T-helper 2 cell treated with Interferon-gamma antibody and Interleukin-4, amounts not matched to agents 5 μg/mL and 100 μg/mL, for 36 hours (primary cell): ENCODE data around the gene SEMA6A.

Experiments used
- DNase-seq: peaks from one replicate; pipeline ENCODE4 v3.0.0; 2021; ENCODE audit warnings: low spot score
- H3K27ac Mint-ChIP-seq: one replicate; pipeline ENCODE4 v1.8.0; 2021; ENCODE audit warnings: mild to moderate bottlenecking, mixed read lengths
- H3K27me3 Mint-ChIP-seq: one replicate; pipeline ENCODE4 v1.8.0; 2021; ENCODE audit warnings: low read depth, mixed read lengths
- H3K36me3 Mint-ChIP-seq: one replicate; pipeline ENCODE4 v1.8.0; 2021; ENCODE audit warnings: low read depth, mixed read lengths
- H3K4me1 Mint-ChIP-seq: one replicate; pipeline ENCODE4 v1.8.0; 2021; ENCODE audit warnings: low read depth, mixed read lengths
- H3K4me3 Mint-ChIP-seq: one replicate; pipeline ENCODE4 v1.8.0; 2022; ENCODE audit warnings: mild to moderate bottlenecking, moderate library complexity, mixed read lengths
- H3K9me3 Mint-ChIP-seq: one replicate; pipeline ENCODE4 v1.8.0; 2021; ENCODE audit warnings: mixed read lengths

SEMA6A gene

GRCh38 chr5:116514421-116514970 is 60.1 kb downstream of the SEMA6A start:
- no peak overlapping the region for H3K27ac Mint-ChIP-seq
- H3K27me3 Mint-ChIP-seq: peaks cover under 1% of the 10 kb centered on the region
- DNase-seq: no peak
- no peaks in the 10 kb centered on the region for H3K9me3 Mint-ChIP-seq
- H3K4me3 Mint-ChIP-seq: no peak overlapping the region
- no peaks in the 10 kb centered on the region for H3K4me1 Mint-ChIP-seq
- no peaks in the 10 kb centered on the region for H3K36me3 Mint-ChIP-seq

GRCh38 chr5:116510517-116510916 is 64.1 kb downstream of the SEMA6A start:
- no peaks in the 10 kb centered on the region for H3K9me3 Mint-ChIP-seq
- DNase-seq: no peak
- H3K4me1 Mint-ChIP-seq: no peaks in the 10 kb centered on the region
- no peak overlapping the region for H3K27ac Mint-ChIP-seq
- no peaks in the 10 kb centered on the region for H3K36me3 Mint-ChIP-seq
- H3K27me3 Mint-ChIP-seq: peaks cover 2% of the 10 kb centered on the region
- H3K4me3 Mint-ChIP-seq: no peak overlapping the region

- peaks cover 2% of the 10 kb centered on the region for H3K27me3 Mint-ChIP-seq
- no peak for DNase-seq
- no peak overlapping the region for H3K4me3 Mint-ChIP-seq
- no peaks in the 10 kb centered on the region for H3K36me3 Mint-ChIP-seq
- H3K27ac Mint-ChIP-seq: no peak overlapping the region
- H3K9me3 Mint-ChIP-seq: no peaks in the 10 kb centered on the region
- no peaks in the 10 kb centered on the region for H3K4me1 Mint-ChIP-seq
Measured at GRCh38 chr5:116509483-116510244, 65.0 kb downstream of the SEMA6A start.

GRCh38 chr5:116508835-116509234 is 65.8 kb downstream of the SEMA6A start:
- DNase-seq: no peak
- no peak overlapping the region for H3K4me3 Mint-ChIP-seq
- H3K27me3 Mint-ChIP-seq: peaks cover 2% of the 10 kb centered on the region
- no peak overlapping the region for H3K27ac Mint-ChIP-seq
- H3K4me1 Mint-ChIP-seq: no peaks in the 10 kb centered on the region
- H3K36me3 Mint-ChIP-seq: no peaks in the 10 kb centered on the region
- H3K9me3 Mint-ChIP-seq: no peaks in the 10 kb centered on the region

GRCh38 chr5:116507941-116508655 is 66.5 kb downstream of the SEMA6A start:
- Mint-ChIP-seq H3K4me1 (no peaks in the 10 kb centered on the region), H3K27ac (no peak overlapping the region), H3K9me3 (no peaks in the 10 kb centered on the region), H3K36me3 (no peaks in the 10 kb centered on the region), H3K4me3 (no peak overlapping the region), H3K27me3 (peaks cover 2% of the 10 kb centered on the region)
- no peak for DNase-seq

GRCh38 chr5:116507051-116507537 is 67.5 kb downstream of the SEMA6A start:
- no peak for DNase-seq
- no peak overlapping the region for H3K27ac Mint-ChIP-seq
- H3K27me3 Mint-ChIP-seq: peaks cover 2% of the 10 kb centered on the region
- H3K36me3 Mint-ChIP-seq: no peaks in the 10 kb centered on the region
- H3K4me1 Mint-ChIP-seq: no peaks in the 10 kb centered on the region
- H3K4me3 Mint-ChIP-seq: no peak overlapping the region
- no peaks in the 10 kb centered on the region for H3K9me3 Mint-ChIP-seq

GRCh38 chr5:116506488-116506887 is 68.1 kb downstream of the SEMA6A start:
- H3K4me3 Mint-ChIP-seq: no peak overlapping the region
- no peaks in the 10 kb centered on the region for H3K9me3 Mint-ChIP-seq
- H3K27ac Mint-ChIP-seq: no peak overlapping the region
- H3K27me3 Mint-ChIP-seq: peaks cover 2% of the 10 kb centered on the region
- no peaks in the 10 kb centered on the region for H3K4me1 Mint-ChIP-seq
- no peak for DNase-seq
- no peaks in the 10 kb centered on the region for H3K36me3 Mint-ChIP-seq

GRCh38 chr5:116504593-116505166 is 69.9 kb downstream of the SEMA6A start:
- H3K4me3 Mint-ChIP-seq: no peak overlapping the region
- no peaks in the 10 kb centered on the region for H3K4me1 Mint-ChIP-seq
- peaks cover 2% of the 10 kb centered on the region for H3K27me3 Mint-ChIP-seq
- H3K9me3 Mint-ChIP-seq: no peaks in the 10 kb centered on the region
- DNase-seq: no peak
- H3K36me3 Mint-ChIP-seq: no peaks in the 10 kb centered on the region
- no peak overlapping the region for H3K27ac Mint-ChIP-seq

- Mint-ChIP-seq H3K27me3 (no peaks in the 10 kb centered on the region), H3K36me3 (no peaks in the 10 kb centered on the region), H3K4me3 (no peak overlapping the region), H3K9me3 (no peaks in the 10 kb centered on the region), H3K27ac (no peak overlapping the region), H3K4me1 (no peaks in the 10 kb centered on the region)
- DNase-seq: no peak
Measured at GRCh38 chr5:116502616-116503015, 72.0 kb downstream of the SEMA6A start.

- Mint-ChIP-seq H3K36me3 (no peaks in the 10 kb centered on the region), H3K9me3 (no peaks in the 10 kb centered on the region), H3K4me3 (no peak overlapping the region), H3K27me3 (no peaks in the 10 kb centered on the region), H3K27ac (no peak overlapping the region), H3K4me1 (no peaks in the 10 kb centered on the region)
- DNase-seq: no peak
Measured at GRCh38 chr5:116502138-116502537, 72.5 kb downstream of the SEMA6A start.

- no peaks in the 10 kb centered on the region for H3K36me3 Mint-ChIP-seq
- DNase-seq: no peak
- H3K27ac Mint-ChIP-seq: no peak overlapping the region
- no peaks in the 10 kb centered on the region for H3K27me3 Mint-ChIP-seq
- H3K4me3 Mint-ChIP-seq: no peak overlapping the region
- no peaks in the 10 kb centered on the region for H3K9me3 Mint-ChIP-seq
- H3K4me1 Mint-ChIP-seq: no peaks in the 10 kb centered on the region
Measured at GRCh38 chr5:116498503-116499048, 76.0 kb downstream of the SEMA6A start.

GRCh38 chr5:116497631-116498030 is 77.0 kb downstream of the SEMA6A start:
- H3K4me1 Mint-ChIP-seq: peaks cover 3% of the 10 kb centered on the region
- H3K4me3 Mint-ChIP-seq: no peak overlapping the region
- H3K27ac Mint-ChIP-seq: no peak overlapping the region
- no peaks in the 10 kb centered on the region for H3K36me3 Mint-ChIP-seq
- no peaks in the 10 kb centered on the region for H3K27me3 Mint-ChIP-seq
- DNase-seq: no peak
- no peaks in the 10 kb centered on the region for H3K9me3 Mint-ChIP-seq

- no peak for DNase-seq
- no peak overlapping the region for H3K27ac Mint-ChIP-seq
- no peaks in the 10 kb centered on the region for H3K27me3 Mint-ChIP-seq
- H3K4me1 Mint-ChIP-seq: peaks cover 5% of the 10 kb centered on the region
- H3K9me3 Mint-ChIP-seq: no peaks in the 10 kb centered on the region
- H3K4me3 Mint-ChIP-seq: no peak overlapping the region
- no peaks in the 10 kb centered on the region for H3K36me3 Mint-ChIP-seq
Measured at GRCh38 chr5:116495786-116496357, 78.8 kb downstream of the SEMA6A start.
